SK-N-SH (cell line): ENCODE results near the gene SLCO2A1. TPM values are rescaled to one million over a fixed set of nuclear protein-coding genes. Genes with fewer than 3 reads are reported as not detected.

Experiments used
- CTCF ChIA-PET: fragments of 300-600, 350-600 bp; formaldehyde crosslinking; extraction: SDS; loops from one replicate; lab custom pipeline; 2021; lab: Yijun Ruan, JAX
- POLR2A ChIA-PET: fragments of 350-600 bp; sonication (Branson Sonifier 250); formaldehyde crosslinking; extraction: SDS; loops from one replicate; lab custom pipeline; 2020; ENCODE audit warnings: antibody characterized with exemption, inconsistent platforms; lab: Yijun Ruan, JAX
- DNase-seq: peaks from one replicate; pipeline ENCODE4 v3.0.0; 2012
- H2AFZ ChIP-seq: fragments of 200-600 bp; sonication (generic); 2 replicates; pipeline ENCODE4 v1.8.1; 2016; ENCODE audit warnings: antibody characterized with exemption, mild to moderate bottlenecking, low read depth
- H3F3A ChIP-seq: fragments of 200-600 bp; sonication (generic); replicated peaks from 2 replicates; pipeline ENCODE3; 2016; ENCODE audit warnings: antibody characterized with exemption, mild to moderate bottlenecking; ENCODE audit not compliant: insufficient read depth
- H3K27ac ChIP-seq, 2 experiments: fragments of 200-500 bp in 1 of 2; fragments of 200-600 bp in 1 of 2; sonication (Bioruptor generic) in 1 of 2; sonication (generic), shearing (Covaris generic) in 1 of 2; 2 replicates each; pipeline versions ENCODE4 v1.5.1 to v1.6.1; 2014 to 2016; ENCODE audit warnings: low read depth in 2 of 2, inconsistent platforms in 1 of 2, low read length in 1 of 2, mild to moderate bottlenecking in 1 of 2, mixed read lengths in 1 of 2
- H3K27me3 ChIP-seq: fragments of 200-600 bp; sonication (generic), shearing (Covaris generic); 2 replicates; pipeline ENCODE4 v1.6.1; 2016; ENCODE audit warnings: mixed run types; ENCODE audit not compliant: insufficient read depth
- H3K36me3 ChIP-seq, 2 experiments: fragments of 200-500 bp in 1 of 2; fragments of 200-600 bp in 1 of 2; sonication (Bioruptor generic) in 1 of 2; sonication (generic) in 1 of 2; replicated peaks in 1 of 2; 2 replicates each; pipeline versions ENCODE3 to v1.5.1; 2014 to 2016; ENCODE audit warnings: low read length in 1 of 2, mild to moderate bottlenecking in 1 of 2; ENCODE audit not compliant: insufficient read depth in 2 of 2, control insufficient read depth in 1 of 2
- H3K4me1 ChIP-seq, 2 experiments: fragments of 200-500 bp in 1 of 2; fragments of 200-600 bp in 1 of 2; sonication (Bioruptor generic) in 1 of 2; sonication (generic), shearing (Covaris generic) in 1 of 2; 2 replicates each; pipeline versions ENCODE4 v1.5.1 to v1.6.1; 2014 to 2016; ENCODE audit warnings: low read depth in 1 of 2, low read length in 1 of 2, mixed run types in 1 of 2; ENCODE audit not compliant: insufficient read depth in 2 of 2, control insufficient read depth in 1 of 2
- H3K4me2 ChIP-seq: fragments of 200-600 bp; sonication (generic), shearing (Covaris generic); 2 replicates; pipeline ENCODE4 v1.6.1; 2017; ENCODE audit warnings: mixed run types
- H3K4me3 ChIP-seq, 2 experiments: fragments of 200-500 bp in 1 of 2; fragments of 200-600 bp in 1 of 2; sonication (Bioruptor generic) in 1 of 2; sonication (generic), shearing (Covaris generic) in 1 of 2; 2 replicates each; pipeline versions ENCODE4 v1.5.1 to v1.8.1; 2014 to 2016; ENCODE audit warnings: low read depth in 2 of 2, inconsistent platforms in 1 of 2, low read length in 1 of 2, mild to moderate bottlenecking in 1 of 2, mixed read lengths in 1 of 2, moderate library complexity in 1 of 2
- H3K79me2 ChIP-seq: fragments of 200-600 bp; sonication (generic); 2 replicates; pipeline ENCODE4 v1.8.1; 2017; ENCODE audit warnings: mild to moderate bottlenecking; ENCODE audit not compliant: insufficient read depth
- H3K9ac ChIP-seq: fragments of 200-600 bp; sonication (generic); 2 replicates; pipeline ENCODE4 v1.6.1; 2017; ENCODE audit warnings: mixed run types
- H3K9me2 ChIP-seq: fragments of 200-600 bp; sonication (generic); 2 replicates; pipeline ENCODE4 v1.6.1; 2017; ENCODE audit warnings: mixed run types
- H3K9me3 ChIP-seq: fragments of 200-600 bp; sonication (generic); 2 replicates; pipeline ENCODE4 v1.6.1; 2017; ENCODE audit warnings: mixed run types, mild to moderate bottlenecking, moderate library complexity
- H4K20me1 ChIP-seq: fragments of 200-600 bp; sonication (generic); 2 replicates; pipeline ENCODE4 v1.6.1; 2017; ENCODE audit warnings: mild to moderate bottlenecking, mixed run types; ENCODE audit not compliant: insufficient read depth
- CHD2 ChIP-seq: fragments of 150-350 bp; IDR thresholded peaks from 2 replicates; pipeline ENCODE4 v1.6.1; 2018; ENCODE audit warnings: low read length; ENCODE audit not compliant: partially characterized antibody
- EZH2phosphoT487 ChIP-seq: fragments of 200-600 bp; sonication (generic); IDR thresholded peaks from 2 replicates; pipeline ENCODE4 v1.6.1; 2017; ENCODE audit warnings: low read depth, mixed run types, mild to moderate bottlenecking, antibody characterized with exemption, moderate library complexity, borderline replicate concordance
- FOSL2 ChIP-seq: IDR thresholded peaks from 2 replicates; pipeline ENCODE4 v1.4.0; 2012; ENCODE audit warnings: low read depth, mild to moderate bottlenecking, moderate library complexity, borderline replicate concordance
- FOXJ3 ChIP-seq: sonication (generic); formaldehyde crosslinking; IDR thresholded peaks from 2 replicates; pipeline ENCODE4 v1.5.1; 2020; ENCODE audit warnings: mild to moderate bottlenecking, missing genetic modification reagents
- FOXM1 ChIP-seq: IDR thresholded peaks from 2 replicates; pipeline ENCODE4 v1.4.0; 2012; ENCODE audit warnings: low read depth, mild to moderate bottlenecking
- MEF2A ChIP-seq: IDR thresholded peaks from 2 replicates; pipeline ENCODE4 v1.4.0; 2012; ENCODE audit warnings: low read depth, borderline replicate concordance
- MXI1 ChIP-seq: IDR thresholded peaks from 2 replicates; pipeline ENCODE4 v1.6.1; 2012; ENCODE audit warnings: mild to moderate bottlenecking, low read depth, low read length, improper control_type of control experiment
- POLR2AphosphoS5 ChIP-seq: IDR thresholded peaks from 2 replicates; pipeline ENCODE4 v1.6.1; 2012; ENCODE audit warnings: low read depth, low read length
- RAD21 ChIP-seq: IDR thresholded peaks from 2 replicates; pipeline ENCODE4 v1.6.1; 2012; ENCODE audit warnings: mild to moderate bottlenecking, low read length
- RCOR1 ChIP-seq: fragments of 150-350 bp; IDR thresholded peaks from 2 replicates; pipeline ENCODE4 v1.6.1; 2017; ENCODE audit warnings: antibody characterized with exemption, low read length
- RXRA ChIP-seq: IDR thresholded peaks from 2 replicates; pipeline ENCODE4 v1.4.0; 2012; ENCODE audit warnings: low read depth, mild to moderate bottlenecking, borderline replicate concordance
- SIN3A ChIP-seq: IDR thresholded peaks from 2 replicates; pipeline ENCODE4 v1.6.1; 2012; ENCODE audit warnings: low read depth, mild to moderate bottlenecking, low read length, moderate library complexity, borderline replicate concordance
- SMC3 ChIP-seq: IDR thresholded peaks from 2 replicates; pipeline ENCODE4 v1.6.1; 2012; ENCODE audit warnings: low read depth, low read length, improper control_type of control experiment
- TAF1 ChIP-seq: IDR thresholded peaks from 2 replicates; pipeline ENCODE4 v1.6.1; 2012; ENCODE audit warnings: low read depth, mild to moderate bottlenecking, low read length, moderate library complexity, borderline replicate concordance
- TCF12 ChIP-seq: IDR thresholded peaks from 2 replicates; pipeline ENCODE4 v1.4.0; 2012
- WGBS: methylation state at CpG from one replicate; pipeline ENCODE4 v1.1.6; 2017; ENCODE audit warnings: low lambda C conversion rate; 5-methylcytosine and 5-hydroxymethylcytosine counted together
- polyA plus RNA-seq, 3 experiments: library from polyadenylated mRNA; depleted of rRNA; stranded (reverse); fragments of >200 nt; gene quantifications; 2 replicates each; pipeline ENCODE4 v1.2.3, GENCODE V29; 2012
- TF ChIP-seq, protein P1 (sequence below): fragments of 150-350 bp; IDR thresholded peaks from 2 replicates; pipeline ENCODE4 v1.6.1; 2016; ENCODE audit warnings: mild to moderate bottlenecking, low read depth, low read length
- TF ChIP-seq, protein P2 (sequence below): IDR thresholded peaks from 2 replicates; pipeline ENCODE4 v1.4.0; 2012; ENCODE audit warnings: low read depth
- TF ChIP-seq, protein P3 (sequence below): IDR thresholded peaks from 2 replicates; pipeline ENCODE4 v1.6.1; 2012; ENCODE audit warnings: mild to moderate bottlenecking, low read depth, low read length, moderate library complexity

Gene SLCO2A1
- polyA plus RNA-seq, 1 of the 3 experiments (the other 2 are of a cell fraction) = 9.3 TPM

DNA sequence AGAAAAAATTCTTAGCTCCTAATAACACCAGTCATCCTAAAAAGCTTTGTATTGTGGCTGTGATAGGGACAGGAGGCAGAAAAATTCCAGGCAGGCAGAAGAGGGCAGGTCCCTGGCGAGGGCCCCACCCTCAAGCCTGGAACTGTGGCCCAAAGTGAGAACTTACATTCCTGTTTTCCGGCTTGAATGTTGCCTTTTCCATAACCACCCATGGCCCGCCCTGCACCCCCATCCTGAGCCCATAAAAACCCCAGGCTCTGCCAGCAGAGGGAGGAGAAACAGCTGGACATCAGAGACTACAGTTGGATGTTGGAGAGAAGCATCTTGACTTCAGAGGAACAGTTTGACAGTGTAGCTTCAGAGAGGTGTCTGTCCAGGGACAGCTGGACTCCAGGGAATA is 37.3 kb downstream of the SLCO2A1 start:
- Histone ChIP-seq H3K4me3 (no peak overlapping the region), H4K20me1 (no peaks in the 10 kb centered on the region), H3K36me3 (no peaks in the 10 kb centered on the region), H3K27ac (no peak overlapping the region), H3K9me3 (no peaks in the 10 kb centered on the region), H3F3A (peaks cover 3% of the 10 kb centered on the region), H2AFZ (no peak overlapping the region), H3K9me2 (no peaks in the 10 kb centered on the region), H3K9ac (no peak overlapping the region), H3K27me3 (no peaks in the 10 kb centered on the region), H3K4me2 (no peak overlapping the region), H3K79me2 (no peaks in the 10 kb centered on the region), H3K4me1 (no peaks in the 10 kb centered on the region)
- 73% methylated on average over 3 of the region's 3 CpGs for WGBS
- TF ChIP-seq TCF12 = no peak
- no peak for TF ChIP-seq SIN3A
- no peak for TF ChIP-seq MXI1
- TF ChIP-seq FOXJ3 = no peak
- TF ChIP-seq POLR2AphosphoS5 = no peak
- TF ChIP-seq RXRA = no peak
- no peak for TF ChIP-seq FOXM1
- no peak for TF ChIP-seq MEF2A
- no peak for TF ChIP-seq RAD21
- TF ChIP-seq, protein P1, sequence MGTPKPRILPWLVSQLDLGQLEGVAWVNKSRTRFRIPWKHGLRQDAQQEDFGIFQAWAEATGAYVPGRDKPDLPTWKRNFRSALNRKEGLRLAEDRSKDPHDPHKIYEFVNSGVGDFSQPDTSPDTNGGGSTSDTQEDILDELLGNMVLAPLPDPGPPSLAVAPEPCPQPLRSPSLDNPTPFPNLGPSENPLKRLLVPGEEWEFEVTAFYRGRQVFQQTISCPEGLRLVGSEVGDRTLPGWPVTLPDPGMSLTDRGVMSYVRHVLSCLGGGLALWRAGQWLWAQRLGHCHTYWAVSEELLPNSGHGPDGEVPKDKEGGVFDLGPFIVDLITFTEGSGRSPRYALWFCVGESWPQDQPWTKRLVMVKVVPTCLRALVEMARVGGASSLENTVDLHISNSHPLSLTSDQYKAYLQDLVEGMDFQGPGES = no peak
- TF ChIP-seq, protein P2, sequence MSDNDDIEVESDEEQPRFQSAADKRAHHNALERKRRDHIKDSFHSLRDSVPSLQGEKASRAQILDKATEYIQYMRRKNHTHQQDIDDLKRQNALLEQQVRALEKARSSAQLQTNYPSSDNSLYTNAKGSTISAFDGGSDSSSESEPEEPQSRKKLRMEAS = no peak
- TF ChIP-seq SMC3 = no peak
- TF ChIP-seq, protein P3, sequence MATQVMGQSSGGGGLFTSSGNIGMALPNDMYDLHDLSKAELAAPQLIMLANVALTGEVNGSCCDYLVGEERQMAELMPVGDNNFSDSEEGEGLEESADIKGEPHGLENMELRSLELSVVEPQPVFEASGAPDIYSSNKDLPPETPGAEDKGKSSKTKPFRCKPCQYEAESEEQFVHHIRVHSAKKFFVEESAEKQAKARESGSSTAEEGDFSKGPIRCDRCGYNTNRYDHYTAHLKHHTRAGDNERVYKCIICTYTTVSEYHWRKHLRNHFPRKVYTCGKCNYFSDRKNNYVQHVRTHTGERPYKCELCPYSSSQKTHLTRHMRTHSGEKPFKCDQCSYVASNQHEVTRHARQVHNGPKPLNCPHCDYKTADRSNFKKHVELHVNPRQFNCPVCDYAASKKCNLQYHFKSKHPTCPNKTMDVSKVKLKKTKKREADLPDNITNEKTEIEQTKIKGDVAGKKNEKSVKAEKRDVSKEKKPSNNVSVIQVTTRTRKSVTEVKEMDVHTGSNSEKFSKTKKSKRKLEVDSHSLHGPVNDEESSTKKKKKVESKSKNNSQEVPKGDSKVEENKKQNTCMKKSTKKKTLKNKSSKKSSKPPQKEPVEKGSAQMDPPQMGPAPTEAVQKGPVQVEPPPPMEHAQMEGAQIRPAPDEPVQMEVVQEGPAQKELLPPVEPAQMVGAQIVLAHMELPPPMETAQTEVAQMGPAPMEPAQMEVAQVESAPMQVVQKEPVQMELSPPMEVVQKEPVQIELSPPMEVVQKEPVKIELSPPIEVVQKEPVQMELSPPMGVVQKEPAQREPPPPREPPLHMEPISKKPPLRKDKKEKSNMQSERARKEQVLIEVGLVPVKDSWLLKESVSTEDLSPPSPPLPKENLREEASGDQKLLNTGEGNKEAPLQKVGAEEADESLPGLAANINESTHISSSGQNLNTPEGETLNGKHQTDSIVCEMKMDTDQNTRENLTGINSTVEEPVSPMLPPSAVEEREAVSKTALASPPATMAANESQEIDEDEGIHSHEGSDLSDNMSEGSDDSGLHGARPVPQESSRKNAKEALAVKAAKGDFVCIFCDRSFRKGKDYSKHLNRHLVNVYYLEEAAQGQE = no peak
- no peak for TF ChIP-seq FOSL2
- DNase-seq = no peak
- POLR2A ChIA-PET = no interaction called here
- CTCF ChIA-PET = interaction anchor here (0.9 to 1.4 kb wide), 2 partner anchors 10 to 16 kb away, joined by 3 read pairs; no protein-coding TSS in a partner anchor

DNA sequence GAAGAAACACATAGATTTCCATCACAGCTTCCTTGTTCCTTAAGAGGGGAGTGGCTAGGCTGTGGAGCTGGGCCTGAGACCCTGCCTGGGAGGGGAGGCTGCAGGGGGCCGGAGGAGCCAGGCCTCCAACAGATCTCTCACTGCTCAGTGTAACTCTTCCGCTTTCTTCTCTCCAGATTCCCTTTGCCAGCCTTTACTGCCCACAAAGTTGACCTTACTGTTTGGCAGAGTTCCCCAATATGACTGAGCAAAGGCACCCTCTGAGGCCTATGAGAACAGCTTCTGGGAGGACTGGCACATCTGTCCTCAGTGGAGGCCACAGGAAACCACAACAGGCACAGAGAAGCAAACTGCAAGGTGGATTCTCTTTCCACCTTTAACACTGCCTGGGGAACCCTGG is 38.1 kb downstream of the SLCO2A1 start:
- ChIA-PET CTCF (interaction anchor here (0.9 to 1.4 kb wide), 2 partner anchors 9 to 15 kb away, joined by 3 read pairs; no protein-coding TSS in a partner anchor), POLR2A (no interaction called here)
- H3K79me2 ChIP-seq = no peaks in the 10 kb centered on the region
- no peaks in the 10 kb centered on the region for H4K20me1 ChIP-seq
- no peaks in the 10 kb centered on the region for H3K27me3 ChIP-seq
- H3F3A ChIP-seq = peaks cover 3% of the 10 kb centered on the region
- TF ChIP-seq MEF2A (no peak), RAD21 (no peak), RCOR1 (no peak), CHD2 (no peak), EZH2phosphoT487 (no peak), TAF1 (no peak)
- TF ChIP-seq, protein P2 = no peak
- TF ChIP-seq, protein P3 = no peak
- H3K4me1 ChIP-seq = no peaks in the 10 kb centered on the region
- H3K27ac ChIP-seq = no peak overlapping the region
- 100% methylated on average over 1 of the region's 2 CpGs for WGBS
- no peaks in the 10 kb centered on the region for H3K9me3 ChIP-seq
- H3K9ac ChIP-seq = no peak overlapping the region
- H3K36me3 ChIP-seq = no peaks in the 10 kb centered on the region
- no peak for DNase-seq
- no peak overlapping the region for H3K4me3 ChIP-seq
- H2AFZ ChIP-seq = no peak overlapping the region
- no peak overlapping the region for H3K4me2 ChIP-seq
- H3K9me2 ChIP-seq = no peaks in the 10 kb centered on the region
